Kidney epithelial cell (primary cell): ENCODE measurements around the gene CYP4F12. TPM values are rescaled to one million over a fixed set of nuclear protein-coding genes. Genes with fewer than 3 reads are reported as not detected.
"Not testable (repeated sequence)": the region's sequence is repeated elsewhere in the genome, so short reads cannot be mapped to it uniquely, and the experiment has no call there.

Experiments used
- DNase-seq: peaks from one replicate; pipeline ENCODE4 v3.0.0-alpha.2; 2010; ENCODE audit warnings: low read depth
- H3K27me3 ChIP-seq: 2 replicates; pipeline ENCODE4 v1.6.0; 2011; ENCODE audit warnings: low read length; ENCODE audit not compliant: control insufficient read depth, insufficient read depth
- H3K36me3 ChIP-seq: 2 replicates; pipeline ENCODE4 v1.5.1; 2011; ENCODE audit warnings: low read length; ENCODE audit not compliant: control insufficient read depth, insufficient read depth
- H3K4me3 ChIP-seq: 2 replicates; pipeline ENCODE4 v1.5.1; 2011; ENCODE audit warnings: low read depth, mild to moderate bottlenecking, control low read depth, low read length
- CTCF ChIP-seq: IDR thresholded peaks from 2 replicates; pipeline ENCODE4 v1.5.1; 2011; ENCODE audit warnings: mild to moderate bottlenecking, moderate library complexity, low read length, control low read depth, inconsistent platforms; ENCODE audit not compliant: insufficient read depth, poor library complexity, severe bottlenecking
- total RNA-seq: library from RNA; depleted of rRNA; stranded (reverse); fragments of >200 nt; gene quantifications from 2 replicates; pipeline ENCODE4 v1.2.3, GENCODE V29; 2015

The CYP4F12 gene
- total RNA-seq, 1 donor from 2014 or later, result not detected

DNA sequence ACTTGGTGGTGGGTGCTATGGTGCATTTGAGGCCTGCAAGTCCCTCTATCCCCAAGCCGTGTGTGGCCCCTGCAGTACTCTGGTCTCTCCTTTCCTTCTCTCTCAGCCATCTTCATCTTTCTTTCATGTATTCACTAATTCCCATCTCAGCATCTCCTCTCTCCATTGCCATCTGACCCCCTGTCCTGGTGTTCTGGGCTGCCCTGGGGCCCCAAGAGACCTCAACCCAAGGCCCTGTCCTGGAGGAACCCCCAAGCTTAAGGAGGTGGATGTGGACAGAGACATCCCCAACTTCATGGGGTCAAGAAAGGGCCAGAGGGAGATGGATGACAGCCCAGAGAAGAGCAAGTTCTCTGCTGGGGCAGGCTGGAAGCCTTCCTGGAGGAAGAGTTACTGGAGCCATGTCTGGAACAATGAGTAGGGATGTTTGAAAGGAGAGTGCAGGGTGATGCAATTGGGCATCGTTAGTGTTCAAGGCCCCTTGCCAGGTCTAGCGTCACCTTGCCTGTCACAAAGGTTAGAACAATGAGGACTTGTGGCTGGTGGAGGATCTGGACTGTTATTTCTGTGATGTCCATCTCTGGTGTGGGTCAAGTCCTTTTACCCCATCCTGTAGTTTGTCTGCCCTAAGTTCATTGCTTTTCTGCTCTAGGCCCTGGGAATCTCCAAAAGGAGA, 28.7 kb upstream of the CYP4F12 start:
- DNase-seq, result no peak
- no peaks in the 10 kb centered on the region for H3K27me3 ChIP-seq
- no peak for TF ChIP-seq CTCF
- no peaks in the 10 kb centered on the region for H3K36me3 ChIP-seq
- H3K4me3 ChIP-seq, result no peak overlapping the region

GRCh38 chr19:15644816-15645215, 28.1 kb upstream of the CYP4F12 start:
- H3K36me3 ChIP-seq, result no peaks in the 10 kb centered on the region
- TF ChIP-seq CTCF, result no peak
- H3K27me3 ChIP-seq, result no peaks in the 10 kb centered on the region
- no peak for DNase-seq
- no peak overlapping the region for H3K4me3 ChIP-seq

DNA sequence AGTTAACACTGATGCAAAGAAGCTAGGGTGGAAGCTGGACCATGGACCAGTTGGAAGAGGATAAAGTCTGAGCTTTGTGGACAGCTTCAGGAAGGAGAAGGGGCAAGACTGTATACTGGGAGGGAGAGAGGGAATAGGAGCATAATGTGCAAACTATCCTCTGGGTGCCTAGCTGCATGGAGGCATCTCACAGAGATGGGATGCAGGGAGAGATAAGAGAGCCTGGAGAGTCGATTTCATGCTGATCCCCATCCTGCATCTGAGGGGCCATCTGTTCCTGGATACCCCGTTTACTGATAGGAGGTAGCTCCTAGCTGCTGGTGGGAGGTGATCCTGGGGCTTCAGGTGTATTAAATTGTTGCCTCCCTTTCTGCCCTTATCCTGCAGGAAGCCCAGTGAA, 23.4 kb upstream of the CYP4F12 start:
- H3K36me3 ChIP-seq, result no peaks in the 10 kb centered on the region
- no peaks in the 10 kb centered on the region for H3K27me3 ChIP-seq
- no peak for DNase-seq
- no peak overlapping the region for H3K4me3 ChIP-seq
- TF ChIP-seq CTCF, result no peak

DNA sequence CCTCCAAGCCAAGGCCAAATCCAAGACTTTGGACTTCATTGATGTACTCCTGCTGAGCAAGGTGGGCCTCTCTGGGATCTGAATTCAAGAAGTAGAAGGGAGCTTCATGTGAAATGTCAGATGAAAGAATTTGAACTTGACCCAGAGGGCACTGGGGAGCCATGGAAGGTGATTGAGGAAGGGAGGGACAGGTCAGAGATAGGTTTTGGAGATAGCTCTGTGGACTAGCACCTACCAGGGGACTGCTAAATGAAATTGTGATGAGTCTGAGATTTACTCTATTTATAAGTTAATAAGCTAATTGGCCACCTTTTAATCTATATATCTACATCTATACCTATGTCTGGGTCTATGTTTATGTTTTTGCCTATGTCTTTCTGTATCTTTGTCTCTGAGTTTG, 22.8 kb upstream of the CYP4F12 start:
- H3K4me3 ChIP-seq, H3K27me3 ChIP-seq, DNase-seq, H3K36me3 ChIP-seq: not testable (repeated sequence)

DNA sequence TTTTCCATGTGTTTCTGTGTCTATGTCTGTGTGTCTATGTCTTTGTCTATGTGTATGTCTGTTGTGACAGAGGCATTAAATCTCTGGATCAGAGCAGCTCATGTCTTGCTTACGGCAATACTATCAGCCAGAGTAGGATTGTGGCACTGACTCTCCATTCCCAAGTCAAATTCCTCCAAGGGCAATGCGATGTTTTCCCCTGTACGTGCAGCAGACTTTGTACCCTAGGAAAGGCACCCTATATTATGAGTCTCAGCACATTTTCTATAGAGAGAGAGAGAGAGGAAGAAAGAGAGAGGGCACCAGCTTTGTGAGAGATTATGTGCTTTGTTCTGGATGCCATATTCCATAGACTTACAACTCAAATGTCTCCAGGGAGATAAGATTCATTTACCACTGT, 21.1 kb upstream of the CYP4F12 start:
- no peak overlapping the region for H3K4me3 ChIP-seq
- H3K27me3 ChIP-seq, result no peaks in the 10 kb centered on the region

DNA sequence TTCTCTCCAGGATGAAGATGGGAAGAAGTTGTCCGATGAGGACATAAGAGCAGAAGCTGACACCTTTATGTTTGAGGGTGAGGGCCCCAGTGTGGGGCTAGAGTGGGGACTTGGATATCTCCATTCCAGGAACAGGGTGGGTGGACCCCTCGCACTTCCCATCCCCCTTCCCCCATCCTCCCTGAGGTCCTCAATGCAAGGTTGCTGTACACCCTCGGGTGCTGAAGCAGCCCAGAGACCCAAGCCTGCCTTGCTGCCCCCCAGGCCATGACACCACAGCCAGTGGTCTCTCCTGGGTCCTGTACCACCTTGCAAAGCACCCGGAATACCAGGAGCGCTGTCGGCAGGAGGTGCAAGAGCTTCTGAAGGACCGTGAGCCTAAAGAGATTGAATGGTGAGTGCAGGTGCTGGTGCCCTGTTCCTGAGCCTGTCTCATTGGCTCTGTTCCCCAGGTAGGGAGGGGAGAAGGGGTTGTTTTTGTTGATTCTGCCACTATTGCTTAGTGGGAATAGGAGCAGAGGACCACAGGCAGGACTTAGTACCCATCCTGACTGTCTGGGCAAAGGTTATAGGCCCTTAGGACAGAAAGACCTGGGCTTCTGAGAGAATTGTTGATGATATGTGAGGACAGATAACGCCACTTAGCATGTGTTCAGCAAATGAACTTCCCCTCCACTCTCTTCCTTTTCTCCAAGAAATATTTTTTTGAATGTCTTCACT, 20.2 kb upstream of the CYP4F12 start:
- no peaks in the 10 kb centered on the region for H3K27me3 ChIP-seq
- no peak for DNase-seq
- H3K36me3 ChIP-seq, result no peaks in the 10 kb centered on the region
- no peak for TF ChIP-seq CTCF
- no peak overlapping the region for H3K4me3 ChIP-seq

More for the DNA sequence above, 21.1 kb upstream of the CYP4F12 start:
- no peaks in the 10 kb centered on the region for H3K36me3 ChIP-seq
- no peak for TF ChIP-seq CTCF
- no peak for DNase-seq
